ENCODE data around the gene ZNF701. TPM values are rescaled to one million over a fixed set of nuclear protein-coding genes. Genes with fewer than 3 reads are reported as not detected.
"Not testable (repeated sequence)": the region's sequence is repeated elsewhere in the genome, so short reads cannot be mapped to it uniquely, and the experiment has no call there.

Gene ZNF701
- total RNA-seq, 1 experiment from 2014 or later, result 9.0 TPM

DNA sequence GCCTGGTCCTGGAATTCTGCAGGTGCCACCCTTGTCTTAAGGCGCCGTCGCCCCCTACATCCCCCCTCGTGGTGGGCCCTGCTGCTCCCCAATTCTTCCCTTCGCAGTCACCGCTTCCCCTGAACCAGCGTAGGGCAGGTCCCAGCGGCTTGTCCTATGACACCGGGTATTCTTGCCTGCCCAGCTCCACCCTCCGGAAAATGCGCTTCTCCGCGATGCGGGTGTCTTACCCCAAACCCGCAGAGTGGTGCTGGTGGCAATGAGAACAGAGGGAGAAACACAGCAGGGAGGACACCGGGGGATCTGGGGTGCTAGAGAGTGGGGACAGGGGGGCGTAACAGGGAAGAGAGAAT, 33.7 kb upstream of the ZNF701 start:
- Histone ChIP-seq H3K4me1 (ENCODE audit: control insufficient read depth in 1 of 2, insufficient read depth in 2 of 2, low read length in 2 of 2) (no peaks in the 10 kb centered on the region), H3K9ac (ENCODE audit: low read length) (no peak overlapping the region), H4K20me1 (ENCODE audit: insufficient read depth) (no peaks in the 10 kb centered on the region), H3K9me2 (ENCODE audit: insufficient read depth) (no peaks in the 10 kb centered on the region), H3K4me2 (ENCODE audit: low read length) (no peak overlapping the region), H3K27me3 (ENCODE audit: insufficient read depth, low read length) (no peaks in the 10 kb centered on the region), H2AFZ (ENCODE audit: low read depth, low read length, poor library complexity, severe bottlenecking) (no peak overlapping the region), H3K79me2 (ENCODE audit: insufficient read depth, low read length) (no peaks in the 10 kb centered on the region), H3K36me3 (ENCODE audit: control insufficient read depth in 1 of 2, insufficient read depth in 2 of 2, low read length in 2 of 2) (peaks cover 0 to 9% of the 10 kb centered on the region in 2 experiments), H3K27ac (ENCODE audit: low read depth, low read length) (no peak overlapping the region), H3K9me3 (ENCODE audit: control insufficient read depth in 1 of 2, insufficient read depth in 1 of 2, low read depth in 1 of 2, low read length in 2 of 2) (peaks cover 0 to 10% of the 10 kb centered on the region in 2 experiments; a peak in 1 of 4 replicates), H3K4me3 (replicated peaks in 1 of 2; ENCODE audit: low read depth in 1 of 2, low read length in 2 of 2) (no peak overlapping the region)
- intact Hi-C loops (cut with micrococcal nuclease), result no loop called here
- TF ChIP-seq CBX3 (IDR thresholded peaks at IDR 0.05; ENCODE audit: low read depth) (no peak), YY1 (IDR thresholded peaks at IDR 0.05; ENCODE audit: extremely low read depth, insufficient replicate concordance, low read depth, low read length) (no peak), SRF (IDR thresholded peaks at IDR 0.05; ENCODE audit: low read depth) (no peak), ZFX (IDR thresholded peaks at IDR 0.05) (no peak), SIN3A (IDR thresholded peaks at IDR 0.05; ENCODE audit: low read depth) (no peak), RAD21 (IDR thresholded peaks at IDR 0.05; ENCODE audit: low read depth) (no peak), EGR1 (IDR thresholded peaks at IDR 0.05; ENCODE audit: low read depth) (no peak), EZH2phosphoT487 (IDR thresholded peaks at IDR 0.05; ENCODE audit: borderline replicate concordance) (no peak), ELF1 (IDR thresholded peaks at IDR 0.05; ENCODE audit: borderline replicate concordance, low read depth) (no peak), CEBPB (IDR thresholded peaks at IDR 0.05; ENCODE audit: low read depth) (no peak), FOSL1 (IDR thresholded peaks at IDR 0.05; ENCODE audit: low read depth) (no peak), EZH2 (IDR thresholded peaks at IDR 0.05) (no peak), ZNF274 (IDR thresholded peaks at IDR 0.05; ENCODE audit: low read depth, low read length) (no peak)
- TF ChIP-seq, protein P1, sequence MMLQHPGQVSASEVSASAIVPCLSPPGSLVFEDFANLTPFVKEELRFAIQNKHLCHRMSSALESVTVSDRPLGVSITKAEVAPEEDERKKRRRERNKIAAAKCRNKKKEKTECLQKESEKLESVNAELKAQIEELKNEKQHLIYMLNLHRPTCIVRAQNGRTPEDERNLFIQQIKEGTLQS (IDR thresholded peaks at IDR 0.05), result no peak
- TF ChIP-seq, protein P2, sequence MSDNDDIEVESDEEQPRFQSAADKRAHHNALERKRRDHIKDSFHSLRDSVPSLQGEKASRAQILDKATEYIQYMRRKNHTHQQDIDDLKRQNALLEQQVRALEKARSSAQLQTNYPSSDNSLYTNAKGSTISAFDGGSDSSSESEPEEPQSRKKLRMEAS (IDR thresholded peaks at IDR 0.05), result no peak
- TF ChIP-seq, protein P3, sequence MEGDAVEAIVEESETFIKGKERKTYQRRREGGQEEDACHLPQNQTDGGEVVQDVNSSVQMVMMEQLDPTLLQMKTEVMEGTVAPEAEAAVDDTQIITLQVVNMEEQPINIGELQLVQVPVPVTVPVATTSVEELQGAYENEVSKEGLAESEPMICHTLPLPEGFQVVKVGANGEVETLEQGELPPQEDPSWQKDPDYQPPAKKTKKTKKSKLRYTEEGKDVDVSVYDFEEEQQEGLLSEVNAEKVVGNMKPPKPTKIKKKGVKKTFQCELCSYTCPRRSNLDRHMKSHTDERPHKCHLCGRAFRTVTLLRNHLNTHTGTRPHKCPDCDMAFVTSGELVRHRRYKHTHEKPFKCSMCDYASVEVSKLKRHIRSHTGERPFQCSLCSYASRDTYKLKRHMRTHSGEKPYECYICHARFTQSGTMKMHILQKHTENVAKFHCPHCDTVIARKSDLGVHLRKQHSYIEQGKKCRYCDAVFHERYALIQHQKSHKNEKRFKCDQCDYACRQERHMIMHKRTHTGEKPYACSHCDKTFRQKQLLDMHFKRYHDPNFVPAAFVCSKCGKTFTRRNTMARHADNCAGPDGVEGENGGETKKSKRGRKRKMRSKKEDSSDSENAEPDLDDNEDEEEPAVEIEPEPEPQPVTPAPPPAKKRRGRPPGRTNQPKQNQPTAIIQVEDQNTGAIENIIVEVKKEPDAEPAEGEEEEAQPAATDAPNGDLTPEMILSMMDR (IDR thresholded peaks at IDR 0.05 in 2 of 3, conservative IDR thresholded peaks at IDR 0.05 in 1 of 3; ENCODE audit: borderline replicate concordance in 1 of 3, insufficient read depth in 1 of 3, low read depth in 2 of 3, low read length in 2 of 3), result no peak
- no peak for DNase-seq (ENCODE audit: low read depth, low spot score)
- no TSS peak for BruUV-seq (replicated peaks)
- POLR2A ChIA-PET, result no interaction called here
- no peak for ATAC-seq
- CTCF ChIA-PET, result no interaction called here
- RAD21 ChIA-PET (ENCODE audit: low non-redundant PET in 1 of 2, low total read pairs in 2 of 2, uncharacterized antibody in 2 of 2, unreplicated experiment in 2 of 2), result no interaction called here

DNA sequence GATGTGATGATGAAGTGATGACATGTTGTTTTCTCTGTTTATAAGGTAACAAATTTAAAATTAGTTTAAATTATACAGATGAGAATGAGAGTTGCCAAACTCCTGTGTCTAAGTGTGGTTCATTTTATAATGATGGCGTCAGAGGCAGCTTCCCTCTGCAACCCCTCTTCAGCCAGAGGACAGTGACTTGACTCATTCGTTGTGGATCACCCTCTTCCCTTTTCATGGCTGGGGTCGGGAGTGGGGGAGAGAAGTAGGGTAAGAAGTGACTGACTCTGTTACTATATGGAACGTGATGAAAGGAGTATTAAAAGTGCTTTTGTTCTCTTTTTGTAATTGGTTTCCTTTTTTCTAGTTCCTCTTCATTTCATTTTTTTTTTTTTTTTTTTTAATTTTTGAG, 31.3 kb upstream of the ZNF701 start:
- ATAC-seq; H4K20me1 ChIP-seq (ENCODE audit: insufficient read depth); H3K4me3 ChIP-seq (replicated peaks in 1 of 2; ENCODE audit: low read depth in 1 of 2, low read length in 2 of 2); POLR2A ChIA-PET; BruUV-seq (replicated peaks); intact Hi-C loops (cut with micrococcal nuclease); H2AFZ ChIP-seq (ENCODE audit: low read depth, low read length, poor library complexity, severe bottlenecking); DNase-seq (ENCODE audit: low read depth, low spot score); H3K27ac ChIP-seq (ENCODE audit: low read depth, low read length); H3K4me2 ChIP-seq (ENCODE audit: low read length); H3K4me1 ChIP-seq (ENCODE audit: control insufficient read depth in 1 of 2, insufficient read depth in 2 of 2, low read length in 2 of 2); RAD21 ChIA-PET (ENCODE audit: low non-redundant PET in 1 of 2, low total read pairs in 2 of 2, uncharacterized antibody in 2 of 2, unreplicated experiment in 2 of 2); H3K9ac ChIP-seq (ENCODE audit: low read length); H3K9me2 ChIP-seq (ENCODE audit: insufficient read depth); H3K9me3 ChIP-seq (ENCODE audit: control insufficient read depth in 1 of 2, insufficient read depth in 1 of 2, low read depth in 1 of 2, low read length in 2 of 2); H3K27me3 ChIP-seq (ENCODE audit: insufficient read depth, low read length); CTCF ChIA-PET; H3K79me2 ChIP-seq (ENCODE audit: insufficient read depth, low read length): not testable (repeated sequence)
- peaks cover 0 to 11% of the 10 kb centered on the region in 2 experiments; a peak in 3 of 4 replicates for H3K36me3 ChIP-seq (ENCODE audit: control insufficient read depth in 1 of 2, insufficient read depth in 2 of 2, low read length in 2 of 2)

DNA sequence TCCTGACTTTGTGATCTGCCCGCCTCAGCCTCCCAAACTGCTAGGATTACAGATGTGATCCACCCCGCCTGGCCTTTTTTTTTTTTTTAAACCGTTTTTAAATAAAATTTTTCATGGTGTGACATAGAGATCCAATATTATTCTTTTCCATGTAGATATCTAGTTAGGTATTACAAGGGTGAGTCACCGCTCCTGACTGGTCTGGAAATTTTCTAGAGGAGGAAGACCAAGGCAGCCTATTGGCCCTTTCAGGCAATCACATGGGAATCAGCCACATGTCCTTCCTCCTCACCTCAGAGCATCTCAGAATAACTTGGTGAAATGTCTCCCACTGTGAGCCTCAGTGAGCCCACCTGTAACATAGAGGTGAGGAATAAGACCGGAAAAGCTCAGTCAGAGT, 28.9 kb upstream of the ZNF701 start:
- H3K9me3 ChIP-seq (ENCODE audit: control insufficient read depth in 1 of 2, insufficient read depth in 1 of 2, low read depth in 1 of 2, low read length in 2 of 2); CTCF ChIA-PET; DNase-seq (ENCODE audit: low read depth, low spot score); intact Hi-C loops (cut with micrococcal nuclease); H3K4me1 ChIP-seq (ENCODE audit: control insufficient read depth in 1 of 2, insufficient read depth in 2 of 2, low read length in 2 of 2); RAD21 ChIA-PET (ENCODE audit: low non-redundant PET in 1 of 2, low total read pairs in 2 of 2, uncharacterized antibody in 2 of 2, unreplicated experiment in 2 of 2); H3K27ac ChIP-seq (ENCODE audit: low read depth, low read length); H3K9me2 ChIP-seq (ENCODE audit: insufficient read depth); H2AFZ ChIP-seq (ENCODE audit: low read depth, low read length, poor library complexity, severe bottlenecking); ATAC-seq; H4K20me1 ChIP-seq (ENCODE audit: insufficient read depth); H3K27me3 ChIP-seq (ENCODE audit: insufficient read depth, low read length); BruUV-seq (replicated peaks); H3K4me3 ChIP-seq (replicated peaks in 1 of 2; ENCODE audit: low read depth in 1 of 2, low read length in 2 of 2); H3K79me2 ChIP-seq (ENCODE audit: insufficient read depth, low read length); H3K9ac ChIP-seq (ENCODE audit: low read length); H3K4me2 ChIP-seq (ENCODE audit: low read length); POLR2A ChIA-PET: not testable (repeated sequence)
- peaks cover 0 to 12% of the 10 kb centered on the region in 2 experiments; a peak in 2 of 4 replicates for H3K36me3 ChIP-seq (ENCODE audit: control insufficient read depth in 1 of 2, insufficient read depth in 2 of 2, low read length in 2 of 2)
